NCI-H345 treated with DMSO at 0.1 percent for 48 hours (cell line): ENCODE data around the gene ATG4C.
"Not testable (repeated sequence)": the region's sequence is repeated elsewhere in the genome, so short reads cannot be mapped to it uniquely, and the experiment has no call there.

Source experiments
- DNase-seq: peaks from one replicate; lab custom pipeline; 2025; ENCODE audit not compliant: unreplicated experiment; lab: John Stamatoyannopoulos, UW

Gene ATG4C

GRCh38 chr1:62774006-62774405 is 9.9 kb upstream of the ATG4C start:
- DNase-seq, result no peak

- DNase-seq, result no peak
These were observed 8.8 kb upstream of the ATG4C start for GRCh38 chr1:62774971-62775595.

DNA sequence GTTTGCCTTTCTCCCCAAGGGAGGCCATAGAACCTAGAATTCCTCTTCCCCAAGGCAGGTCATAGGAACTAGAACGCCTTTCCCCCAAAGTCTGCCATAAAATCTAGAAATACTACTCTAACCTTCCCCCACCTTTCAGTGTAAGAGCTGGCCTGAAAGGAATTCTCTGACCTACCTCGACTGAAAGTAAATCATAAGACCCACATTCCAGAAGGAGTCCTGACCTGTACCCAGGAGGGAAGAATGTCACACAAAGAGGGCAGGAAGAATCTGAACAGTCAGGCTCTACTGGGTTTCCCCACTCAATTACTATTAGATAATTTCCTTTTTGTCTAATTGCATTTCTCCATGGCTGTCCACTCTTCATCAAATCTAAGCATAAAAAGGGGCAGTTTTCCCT is 5.7 kb upstream of the ATG4C start:
- no peak for DNase-seq

DNA sequence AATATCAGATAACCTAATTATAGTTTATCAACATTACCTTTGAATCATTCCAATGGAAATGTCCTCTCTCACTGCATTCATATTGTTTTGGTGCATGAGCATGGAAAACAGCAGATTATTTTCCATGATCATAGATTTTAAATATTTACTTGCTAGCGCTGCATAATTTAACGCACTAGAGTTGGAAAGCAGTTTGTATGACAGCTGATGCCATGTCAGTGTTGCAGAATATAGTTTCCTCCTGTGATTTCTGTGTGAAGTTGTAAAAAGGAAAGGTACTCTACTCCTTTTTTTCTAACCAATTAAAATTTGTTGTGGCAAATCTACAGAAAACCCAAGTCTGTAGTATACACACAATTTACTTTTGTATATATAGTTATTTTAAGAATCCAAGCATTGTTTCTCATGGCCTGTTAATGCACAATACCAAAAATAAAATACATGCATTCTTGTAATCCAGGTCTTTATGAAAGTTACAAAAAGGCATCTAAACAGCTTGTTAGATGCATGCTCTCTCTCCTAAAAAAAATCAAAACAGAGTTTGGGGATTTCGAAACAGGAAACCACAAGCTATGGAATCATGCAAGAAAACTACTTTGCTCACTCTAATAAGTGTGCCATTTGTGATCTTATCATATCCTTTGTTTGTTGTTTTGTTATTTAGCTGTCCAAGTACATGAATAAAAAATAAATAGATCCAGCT is 1.9 kb upstream of the ATG4C start:
- DNase-seq, result no peak

- not testable (repeated sequence) for DNase-seq
These were observed 1.3 kb upstream of the ATG4C start for GRCh38 chr1:62782544-62783212.

DNA sequence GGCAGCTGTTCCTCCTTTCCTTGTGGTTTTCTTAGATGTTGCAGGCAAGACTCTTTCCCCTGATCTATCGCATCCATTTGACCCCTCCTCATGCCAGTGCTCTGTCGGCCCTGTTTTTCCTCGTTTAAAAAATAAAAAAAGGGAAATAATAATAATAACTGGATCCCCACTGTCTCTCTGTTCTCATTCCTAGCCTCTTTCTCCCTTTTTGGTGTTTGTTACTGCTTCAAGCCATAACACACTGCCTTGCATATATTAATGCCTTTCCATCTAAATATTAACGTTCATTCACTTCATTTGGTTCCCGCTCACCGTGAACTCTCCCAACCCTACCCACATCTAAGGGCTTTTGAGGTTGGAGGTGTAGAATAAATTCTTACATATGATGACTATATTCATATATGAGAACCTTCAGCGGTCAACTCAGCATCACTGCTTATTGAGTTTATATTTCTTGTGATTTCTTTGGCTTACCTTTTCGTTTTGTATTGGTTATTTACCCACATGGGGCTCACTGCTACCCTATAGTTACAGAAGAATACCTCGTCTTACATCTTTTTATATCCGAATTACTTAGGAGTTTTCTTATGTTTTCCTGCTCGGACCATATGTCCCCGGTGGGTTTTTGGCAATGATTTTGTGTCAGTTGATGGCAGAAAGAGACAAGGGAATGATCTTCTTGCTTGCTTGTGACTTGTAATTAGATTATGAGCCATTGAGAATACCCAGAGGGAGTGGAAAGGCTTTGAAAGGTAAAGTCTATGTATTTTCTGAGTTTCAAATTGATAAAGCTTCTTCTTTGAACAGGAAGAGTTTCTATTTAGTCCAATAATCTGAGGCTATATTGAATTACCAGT is 805 bp downstream of the ATG4C start:
- DNase-seq, result no peak

- DNase-seq, result no peak
These were observed 6.8 kb downstream of the ATG4C start for GRCh38 chr1:62790716-62791115.

- no peak for DNase-seq
These were observed 10.1 kb downstream of the ATG4C start for GRCh38 chr1:62794053-62794452.

DNA sequence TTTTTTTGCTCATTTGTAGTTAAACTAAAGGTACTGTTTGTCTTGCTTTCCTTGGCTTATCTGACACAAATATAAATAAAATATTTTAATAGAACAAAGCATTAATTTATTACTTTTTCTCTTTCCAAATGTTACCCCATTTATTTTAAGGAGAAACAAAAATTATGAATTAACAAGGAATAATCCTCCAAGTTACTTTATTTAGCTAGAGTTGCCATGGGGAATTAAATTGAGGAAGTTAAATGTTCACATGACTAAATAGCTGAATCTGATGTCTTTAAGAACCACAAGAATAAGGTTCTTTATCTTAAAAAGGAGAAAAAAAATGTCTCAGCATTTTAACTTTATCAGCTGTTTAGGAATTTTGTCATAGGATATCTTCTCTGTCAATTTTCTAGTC is 12.3 kb downstream of the ATG4C start:
- DNase-seq, result no peak

- DNase-seq, result no peak
These were observed 15.8 kb downstream of the ATG4C start for GRCh38 chr1:62799688-62800087.

- no peak for DNase-seq
These were observed 16.3 kb downstream of the ATG4C start for GRCh38 chr1:62800281-62800680.

DNA sequence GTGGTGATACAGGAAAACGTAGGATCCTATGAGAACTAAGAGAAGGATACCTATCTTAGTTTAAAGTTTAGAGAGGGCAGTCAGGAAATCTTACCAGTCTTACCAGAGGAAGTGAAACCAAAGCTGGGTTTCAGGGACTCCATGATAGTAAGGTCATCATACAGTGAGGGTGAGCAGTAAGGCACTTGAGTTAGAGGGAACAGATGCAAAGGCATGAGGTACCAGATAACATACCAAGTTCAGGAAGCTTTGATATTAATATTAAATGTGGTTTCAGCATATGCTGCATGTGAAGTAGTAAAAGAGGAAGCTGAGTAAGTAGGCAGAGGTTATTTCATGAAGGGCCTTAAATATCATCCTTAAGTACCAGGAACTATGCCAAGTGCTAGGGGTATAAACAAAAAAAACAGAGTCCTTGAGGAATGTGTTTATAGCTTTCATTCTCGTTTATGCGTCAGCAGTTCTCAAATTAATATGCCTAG is 16.9 kb downstream of the ATG4C start:
- DNase-seq, result no peak

GRCh38 chr1:62809788-62810187 is 25.9 kb downstream of the ATG4C start:
- no peak for DNase-seq

DNA sequence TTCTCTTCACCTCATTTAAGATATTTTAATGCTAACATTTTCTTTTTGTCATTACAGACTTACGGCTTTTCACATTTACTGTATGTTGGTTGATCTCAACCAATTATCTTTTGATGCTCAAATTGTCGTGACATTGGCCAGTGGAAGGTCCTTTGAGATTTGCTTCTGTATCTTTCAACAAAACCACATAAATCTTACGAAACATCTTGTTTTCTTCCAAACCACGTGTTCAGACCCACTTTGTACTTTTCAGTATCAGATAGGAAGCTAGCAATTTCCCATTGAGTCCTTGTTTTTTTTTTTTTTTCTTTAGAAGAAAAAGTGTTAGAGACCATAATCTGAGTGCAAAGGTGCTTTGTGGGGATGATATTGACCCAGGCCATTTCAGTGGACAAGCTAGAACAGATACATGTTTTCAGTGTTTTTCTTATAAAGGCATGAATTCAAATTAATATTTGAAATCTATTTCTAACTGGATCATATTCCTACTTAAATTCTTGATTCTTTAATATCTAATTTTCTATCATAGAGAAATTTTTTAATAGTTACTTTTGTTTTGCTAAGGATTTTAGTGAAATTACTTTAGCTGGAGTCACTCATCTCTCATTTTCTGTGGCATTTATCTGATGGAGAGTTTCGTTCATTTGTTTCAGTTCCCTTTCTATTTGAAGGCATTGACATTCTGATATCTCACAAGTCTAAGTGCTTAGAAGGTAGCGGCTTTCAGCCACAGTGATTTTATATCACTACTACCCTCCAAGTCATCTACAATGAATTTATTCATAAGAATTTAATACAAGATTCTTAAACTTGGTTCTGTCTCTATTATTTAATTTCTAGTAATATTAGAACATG is 26.7 kb downstream of the ATG4C start:
- DNase-seq, result no peak

GRCh38 chr1:62823556-62823955 is 39.6 kb downstream of the ATG4C start:
- DNase-seq, result no peak

GRCh38 chr1:62826901-62827300 is 43.0 kb downstream of the ATG4C start:
- no peak for DNase-seq

DNA sequence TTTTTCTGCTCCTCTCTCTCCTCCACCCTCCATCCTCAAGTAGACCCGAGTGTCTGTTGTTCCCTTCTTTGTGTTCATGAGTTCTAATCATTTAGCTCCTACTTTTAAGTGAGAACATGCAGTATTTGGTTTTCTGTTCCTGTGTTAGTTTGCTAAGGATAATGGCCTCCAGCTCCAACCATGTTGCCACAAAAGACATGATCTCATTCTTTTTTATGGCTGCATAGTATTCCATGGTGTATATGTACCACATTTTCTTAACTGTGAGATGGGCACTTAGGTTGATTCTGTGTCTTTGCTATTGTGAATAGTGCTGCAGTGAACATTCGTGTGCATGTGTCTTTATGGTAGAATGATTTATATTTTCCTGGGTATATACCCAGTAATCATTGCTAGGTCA is 43.9 kb downstream of the ATG4C start:
- DNase-seq, result not testable (repeated sequence)

DNA sequence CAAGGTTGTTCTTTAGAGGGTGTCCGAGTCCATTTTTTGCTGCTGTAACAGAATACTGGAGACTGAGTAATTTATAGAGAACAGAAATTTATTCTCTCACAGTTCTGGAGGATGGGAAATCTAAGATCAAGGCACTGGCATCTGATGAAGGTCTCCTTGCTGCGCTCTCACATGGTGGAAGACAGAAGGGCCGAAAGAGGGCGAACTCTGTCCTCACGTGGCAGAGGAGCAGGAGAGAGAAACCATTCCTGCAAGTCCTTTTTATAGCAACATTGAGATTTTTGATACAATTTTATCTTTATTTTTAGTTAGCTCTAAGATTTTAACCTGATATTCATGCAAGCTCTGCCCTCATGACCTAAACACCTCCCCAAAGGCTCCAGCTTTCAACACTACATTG is 48.3 kb downstream of the ATG4C start:
- no peak for DNase-seq

GRCh38 chr1:62833529-62833928 is 49.6 kb downstream of the ATG4C start:
- no peak for DNase-seq

GRCh38 chr1:62834400-62834961 is 50.5 kb downstream of the ATG4C start:
- DNase-seq, result no peak
